Spleen (tissue), 13 donors: ENCODE measurements around the gene UXS1. TPM values are rescaled to one million over a fixed set of nuclear protein-coding genes. Genes with fewer than 3 reads are reported as not detected.
"Not testable (repeated sequence)": the region's sequence is repeated elsewhere in the genome, so short reads cannot be mapped to it uniquely, and the experiment has no call there.

ENCODE experiments used
- DNase-seq: peaks from one replicate; pipeline ENCODE4 v3.0.0-alpha.2; 2020
- H3K27ac ChIP-seq, 8 donors: fragments of 200-600 bp; sonication (generic) in 7 of 8; 1 replicate in 4 of 8; 2 replicates in 4 of 8; pipeline versions ENCODE4 v1.5.0 to v1.8.0; 2016 to 2021; ENCODE audit warnings: inconsistent platforms in 4 of 8, mild to moderate bottlenecking in 4 of 8, moderate library complexity in 1 of 8
- H3K27me3 ChIP-seq, 7 donors: fragments of 200-600 bp; sonication (generic) in 6 of 7; replicated peaks in 1 of 7; 1 replicate in 4 of 7; 2 replicates in 3 of 7; pipeline versions ENCODE4 v1.5.0 to v1.8.0; 2016 to 2021; ENCODE audit warnings: inconsistent platforms in 3 of 7, mild to moderate bottlenecking in 1 of 7
- H3K36me3 ChIP-seq, 6 donors: fragments of 200-600 bp; sonication (generic) in 5 of 6; 1 replicate in 4 of 6; 2 replicates in 2 of 6; pipeline versions ENCODE4 v1.5.0 to v1.8.0; 2016 to 2021; ENCODE audit warnings: inconsistent platforms in 2 of 6
- H3K4me1 ChIP-seq, 6 donors: fragments of 200-600 bp; sonication (generic) in 5 of 6; 1 replicate in 3 of 6; 2 replicates in 3 of 6; pipeline versions ENCODE4 v1.5.0 to v1.8.0; 2016 to 2021; ENCODE audit warnings: inconsistent platforms in 3 of 6
- H3K4me3 ChIP-seq, 8 donors: fragments of 200-600 bp; sonication (generic) in 7 of 8; 1 replicate in 4 of 8; 2 replicates in 4 of 8; pipeline versions ENCODE4 v1.5.0 to v1.8.0; 2016 to 2021; ENCODE audit warnings: inconsistent platforms in 4 of 8, mild to moderate bottlenecking in 4 of 8, moderate library complexity in 2 of 8
- H3K9me3 ChIP-seq, 8 donors: fragments of 200-600 bp; sonication (generic) in 7 of 8; 1 replicate in 4 of 8; 2 replicates in 4 of 8; pipeline versions ENCODE4 v1.5.0 to v1.8.0; 2016 to 2021; ENCODE audit warnings: inconsistent platforms in 4 of 8
- POLR2A ChIP-seq, 3 donors: fragments of 450-650 bp; IDR thresholded peaks; one replicate each; pipeline ENCODE4 v1.5.1; 2017; ENCODE audit warnings: antibody characterized with exemption in 3 of 3, mild to moderate bottlenecking in 1 of 3
- POLR2AphosphoS5 ChIP-seq, 3 donors: sonication (generic); formaldehyde crosslinking; IDR thresholded peaks; one replicate each; pipeline ENCODE4 v1.5.1; 2017; ENCODE audit warnings: antibody characterized with exemption in 3 of 3
- WGBS, 5 donors: extraction: QIAGEN DNeasy Blood & Tissue Kit in 3 of 5; methylation state at CpG; one replicate each; pipeline versions ENCODE4 v1.1.5 to v1.1.7; 2013 to 2018; 5-methylcytosine and 5-hydroxymethylcytosine counted together
- intact Hi-C: fragments of 100-400 bp; cut with DNase I; formaldehyde crosslinking; loops from one replicate; pipeline ENCODE4 v1.15.0; 2023; ENCODE audit warnings: low total_unique reads
- long read RNA-seq, 2 donors: transcript quantifications; one replicate each; lab custom pipeline, GENCODE V29; 2026
- polyA plus RNA-seq, 3 donors: library from polyadenylated mRNA; stranded (reverse); fragments of 200-250 nt; gene quantifications; one replicate each; pipeline ENCODE4 v1.2.1, GENCODE V29; 2013
- total RNA-seq, 7 donors: library from RNA; depleted of rRNA in 3 of 7; stranded (reverse); fragments of >200 nt in 3 of 7; fragmentation: NEBNext Ultra II Directional in 4 of 7; extraction: Animal tissue kit (Norgen Biotek cat#: 25700) in 4 of 7; gene quantifications; one replicate each; pipeline versions ENCODE4 v1.1.0 to v1.2.1, GENCODE V29; 2016 to 2021
- TF ChIP-seq, protein P1 (sequence below), 11 experiments: fragments of 200-600 bp in 7 of 11; fragments of 450-650 bp in 4 of 11; sonication (generic) in 4 of 11; IDR thresholded peaks in 8 of 11; conservative IDR thresholded peaks in 3 of 11; 1 replicate in 7 of 11; 2 replicates in 4 of 11; pipeline versions ENCODE4 v1.4.0 to v1.8.0; 2016 to 2021; ENCODE audit warnings: antibody characterized with exemption in 11 of 11, inconsistent platforms in 4 of 11, mild to moderate bottlenecking in 1 of 11
- donor health status: healthy with polysubstance abuse.
- donor health status: DM: no; HTN: no; CAD: no; lungs with moderate emphysema.
- donor health status: DM: no; HTN: no; CAD: no.
- donor health status: Bipolar disorder and iron deficiency.
- donor health status: healthy.
- donor health status: DM: no; HTN: no; CAD: no.
- donor health status: DM: yes; HTN: yes; CAD: no.

Gene UXS1
- 10 to 100 TPM; 32.1 to 60.1 (median 44.3) TPM for total RNA-seq
- polyA plus RNA-seq, result 10 to 100 TPM in 2 of 3 donors, 1 to 10 TPM in 1; 9.5 to 14.1 (median 13.0) TPM
- long read RNA-seq, donor 1, transcript UXS1-210 (2 exons, 1,547 nt), result minor isoform, 6 of 25 reads
- long read RNA-seq, donor 1, transcript UXS1-203 (15 exons, 1,839 nt), result major isoform, 15 of 25 reads
- long read RNA-seq, donor 1, partial matches to known transcripts, result 0 of 25 reads
- long read RNA-seq, donor 1, other reads (novel, unspliced or antisense), result 0 of 25 reads
- long read RNA-seq, donor 2, transcript UXS1-203 (15 exons, 1,839 nt), result major isoform, 10 of 16 reads
- long read RNA-seq, donor 2, partial matches to known transcripts, result 0 of 16 reads
- long read RNA-seq, donor 2, other reads (novel, unspliced or antisense), result 0 of 16 reads

DNA sequence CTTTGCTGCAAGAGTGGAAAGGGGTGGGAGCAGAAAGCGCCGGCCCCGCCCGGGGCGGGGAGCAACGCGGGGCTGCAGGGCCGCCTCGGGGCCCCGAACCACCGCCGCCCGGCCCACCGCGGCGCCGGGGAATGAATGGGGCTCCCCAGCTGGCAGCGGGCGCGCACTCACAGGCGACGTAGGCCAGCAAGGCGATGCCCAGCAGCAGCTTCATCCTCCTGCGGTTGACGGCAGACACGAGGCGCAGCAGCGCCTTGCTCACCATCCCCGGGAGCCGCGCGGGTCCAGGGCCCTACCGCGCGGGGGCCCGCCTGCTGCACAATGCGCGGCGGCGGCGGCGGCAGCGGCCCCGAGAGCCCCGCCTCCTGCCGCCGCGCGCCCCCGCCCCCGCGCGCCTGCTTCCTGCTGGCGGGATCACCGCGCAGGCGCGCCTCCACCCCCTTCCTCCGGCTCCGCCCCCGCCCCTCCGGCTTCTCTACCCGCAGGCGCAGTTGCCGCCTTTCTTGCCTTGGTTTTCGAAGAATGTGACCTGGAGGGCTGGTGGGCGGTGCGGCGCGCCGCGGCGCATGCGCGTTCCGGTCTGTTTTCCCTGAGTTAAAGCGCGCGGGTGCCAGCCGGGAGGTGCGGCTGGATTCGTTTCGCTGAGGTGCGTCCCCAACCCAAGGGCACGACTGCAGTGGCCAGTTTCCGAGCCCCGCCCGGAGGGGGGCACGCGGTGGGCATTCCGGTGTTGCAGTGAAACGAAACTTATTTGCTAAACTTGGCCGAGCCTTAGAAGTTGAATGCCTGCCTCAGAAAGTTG lies at the start of gene UXS1:
Gene UXS1 (minus strand): TSS at position 325 of the 802 bp plus-strand sequence. CDS start 60 bp downstream, at position 265.
- no peaks in the 10 kb centered on the region for H3K9me3 ChIP-seq
- H3K27ac ChIP-seq, result peak within 1 kb of the TSS; percentile 63 to 93 (median 88)
- intact Hi-C loops, result no loop called here
- TF ChIP-seq POLR2AphosphoS5 (IDR thresholded peaks at IDR 0.05), result peak; percentile 84 to 94 (median 90)
- TF ChIP-seq, protein P1, sequence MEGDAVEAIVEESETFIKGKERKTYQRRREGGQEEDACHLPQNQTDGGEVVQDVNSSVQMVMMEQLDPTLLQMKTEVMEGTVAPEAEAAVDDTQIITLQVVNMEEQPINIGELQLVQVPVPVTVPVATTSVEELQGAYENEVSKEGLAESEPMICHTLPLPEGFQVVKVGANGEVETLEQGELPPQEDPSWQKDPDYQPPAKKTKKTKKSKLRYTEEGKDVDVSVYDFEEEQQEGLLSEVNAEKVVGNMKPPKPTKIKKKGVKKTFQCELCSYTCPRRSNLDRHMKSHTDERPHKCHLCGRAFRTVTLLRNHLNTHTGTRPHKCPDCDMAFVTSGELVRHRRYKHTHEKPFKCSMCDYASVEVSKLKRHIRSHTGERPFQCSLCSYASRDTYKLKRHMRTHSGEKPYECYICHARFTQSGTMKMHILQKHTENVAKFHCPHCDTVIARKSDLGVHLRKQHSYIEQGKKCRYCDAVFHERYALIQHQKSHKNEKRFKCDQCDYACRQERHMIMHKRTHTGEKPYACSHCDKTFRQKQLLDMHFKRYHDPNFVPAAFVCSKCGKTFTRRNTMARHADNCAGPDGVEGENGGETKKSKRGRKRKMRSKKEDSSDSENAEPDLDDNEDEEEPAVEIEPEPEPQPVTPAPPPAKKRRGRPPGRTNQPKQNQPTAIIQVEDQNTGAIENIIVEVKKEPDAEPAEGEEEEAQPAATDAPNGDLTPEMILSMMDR (IDR thresholded peaks at IDR 0.05 in 8 of 11, conservative IDR thresholded peaks at IDR 0.05 in 3 of 11), result no peak
- TF ChIP-seq POLR2A (IDR thresholded peaks at IDR 0.05), result peak in 1 of 3 donors; percentile 24
- H3K4me1 ChIP-seq, result peaks cover 15 to 56% (median 42%) of the 10 kb centered on the region in 6 donors
- DNase-seq, result peak; percentile 99
- H3K27me3 ChIP-seq, result no peaks in the 10 kb centered on the region
- 0 to 1% (median 0%) methylated on average over 25 to 93 of the region's 93 CpGs for WGBS, 5 donors
- H3K4me3 ChIP-seq, result peak within 1 kb of the TSS; percentile 67 to 99 (median 94)
- H3K36me3 ChIP-seq, result no peaks in the 10 kb centered on the region

DNA sequence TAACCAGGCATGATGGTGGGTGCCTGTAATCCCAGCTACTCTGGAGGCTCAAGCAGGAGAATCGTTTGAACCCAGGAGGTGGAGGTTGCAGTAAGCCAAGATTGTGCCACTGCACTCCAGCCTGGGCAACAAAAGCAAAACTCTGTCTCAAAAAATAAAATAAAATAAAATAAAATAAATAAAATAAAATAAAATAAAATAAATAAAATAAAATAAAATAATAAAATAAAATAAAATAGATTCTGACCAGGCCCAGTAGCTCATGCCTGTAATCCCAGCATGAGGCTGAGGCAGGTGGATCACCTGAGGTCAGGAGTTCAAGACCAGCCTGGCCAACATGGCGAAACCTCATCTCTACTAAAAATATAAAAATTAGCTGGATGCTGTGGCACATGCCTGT lies 45.4 kb upstream of the UXS1 start:
- 91 to 94% (median 93%) methylated on average over 2 of the region's 2 CpGs for WGBS, 5 donors
- DNase-seq, H3K27me3 ChIP-seq, H3K4me3 ChIP-seq, intact Hi-C loops, H3K27ac ChIP-seq, H3K36me3 ChIP-seq, H3K4me1 ChIP-seq: not testable (repeated sequence)
- H3K9me3 ChIP-seq, result peaks cover 0 to 59% (median 43%) of the 10 kb centered on the region in 8 donors

DNA sequence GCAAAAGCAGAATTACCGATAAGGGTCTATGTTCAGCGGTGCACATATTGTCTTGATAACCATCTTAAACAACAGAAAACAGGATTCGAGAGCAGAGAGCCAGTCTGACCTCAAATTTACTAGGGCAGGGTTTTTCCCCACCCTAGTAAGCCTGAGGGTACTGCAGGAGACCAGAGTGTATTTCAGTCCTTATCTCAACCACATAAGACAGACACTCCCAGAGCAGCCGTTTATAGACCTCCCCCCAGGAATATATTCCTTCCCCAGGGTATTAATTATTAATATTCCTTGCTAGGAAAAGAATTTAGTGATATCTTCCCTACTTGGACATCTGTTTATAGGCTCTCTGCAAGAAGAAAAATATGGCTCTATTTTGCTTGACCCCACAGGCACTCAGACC lies 41.3 kb upstream of the UXS1 start:
- H3K4me3 ChIP-seq, DNase-seq, H3K4me1 ChIP-seq, H3K27me3 ChIP-seq, H3K36me3 ChIP-seq, intact Hi-C loops, H3K27ac ChIP-seq: not testable (repeated sequence)
- peaks cover 0 to 60% (median 38%) of the 10 kb centered on the region in 8 donors for H3K9me3 ChIP-seq
- 77 to 93% (median 90%) methylated on average over 4 of the region's 4 CpGs for WGBS, 5 donors

DNA sequence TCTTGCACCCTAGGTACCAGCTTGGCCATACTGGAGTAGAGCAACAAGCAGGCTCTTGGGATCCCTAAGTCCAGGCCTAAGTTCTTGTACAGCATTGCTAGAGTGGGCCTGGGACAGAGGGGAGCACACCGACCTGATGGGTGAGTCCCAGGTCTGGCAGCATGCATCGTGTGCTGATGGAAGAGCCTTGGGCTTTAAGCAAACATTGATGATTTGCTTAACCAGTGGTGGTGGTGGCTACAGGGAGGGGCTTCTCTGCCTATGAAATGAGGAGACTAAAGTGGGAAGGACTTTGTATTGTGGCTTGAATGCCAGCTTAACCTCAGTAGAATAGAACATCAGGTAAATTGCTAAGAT lies 39.2 kb upstream of the UXS1 start:
- 83 to 98% (median 88%) methylated on average over 2 of the region's 2 CpGs for WGBS, 5 donors
- intact Hi-C loops, result no loop called here
- TF ChIP-seq POLR2AphosphoS5 (IDR thresholded peaks at IDR 0.05) (no peak), POLR2A (IDR thresholded peaks at IDR 0.05) (no peak)
- TF ChIP-seq, protein P1 (IDR thresholded peaks at IDR 0.05 in 8 of 11, conservative IDR thresholded peaks at IDR 0.05 in 3 of 11), result no peak
- Histone ChIP-seq H3K27me3 (peaks cover 0 to 6% (median 0%) of the 10 kb centered on the region in 7 donors), H3K36me3 (no peaks in the 10 kb centered on the region), H3K4me3 (no peak overlapping the region), H3K9me3 (peaks cover 0 to 46% (median 32%) of the 10 kb centered on the region in 8 donors), H3K27ac (no peak overlapping the region), H3K4me1 (no peaks in the 10 kb centered on the region)
- DNase-seq, result no peak
